ENCODE results near the gene CHAT.

The CHAT gene

DNA sequence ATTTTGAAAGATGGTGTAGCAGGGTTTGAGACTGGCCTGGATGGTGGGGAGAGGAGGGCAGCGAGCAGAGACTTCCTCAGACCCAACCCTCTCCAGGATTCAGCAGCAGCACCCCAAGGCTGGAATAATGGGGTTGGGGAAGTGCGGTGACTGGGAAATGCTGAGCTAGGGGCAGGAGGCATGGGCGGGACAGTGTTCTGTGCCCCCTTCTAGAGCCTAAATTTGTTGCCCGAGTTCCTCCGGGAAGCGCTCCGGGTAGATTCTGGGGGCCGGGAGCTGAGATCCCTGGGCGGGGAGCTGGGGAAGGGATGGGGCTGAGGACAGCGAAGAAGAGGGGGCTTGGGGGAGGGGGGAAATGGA lies at the start of gene CHAT:
Gene CHAT (plus strand): TSS at position 156 of the 360 bp plus-strand sequence. CDS start 153 bp downstream, at position 309.
- TF ChIP-seq, protein P1, sequence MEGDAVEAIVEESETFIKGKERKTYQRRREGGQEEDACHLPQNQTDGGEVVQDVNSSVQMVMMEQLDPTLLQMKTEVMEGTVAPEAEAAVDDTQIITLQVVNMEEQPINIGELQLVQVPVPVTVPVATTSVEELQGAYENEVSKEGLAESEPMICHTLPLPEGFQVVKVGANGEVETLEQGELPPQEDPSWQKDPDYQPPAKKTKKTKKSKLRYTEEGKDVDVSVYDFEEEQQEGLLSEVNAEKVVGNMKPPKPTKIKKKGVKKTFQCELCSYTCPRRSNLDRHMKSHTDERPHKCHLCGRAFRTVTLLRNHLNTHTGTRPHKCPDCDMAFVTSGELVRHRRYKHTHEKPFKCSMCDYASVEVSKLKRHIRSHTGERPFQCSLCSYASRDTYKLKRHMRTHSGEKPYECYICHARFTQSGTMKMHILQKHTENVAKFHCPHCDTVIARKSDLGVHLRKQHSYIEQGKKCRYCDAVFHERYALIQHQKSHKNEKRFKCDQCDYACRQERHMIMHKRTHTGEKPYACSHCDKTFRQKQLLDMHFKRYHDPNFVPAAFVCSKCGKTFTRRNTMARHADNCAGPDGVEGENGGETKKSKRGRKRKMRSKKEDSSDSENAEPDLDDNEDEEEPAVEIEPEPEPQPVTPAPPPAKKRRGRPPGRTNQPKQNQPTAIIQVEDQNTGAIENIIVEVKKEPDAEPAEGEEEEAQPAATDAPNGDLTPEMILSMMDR (IDR thresholded peaks at IDR 0.05; ENCODE audit: extremely low read depth, missing control alignments): no peak
- DNase-seq (ENCODE audit: low spot score): peak; percentile 31

DNA sequence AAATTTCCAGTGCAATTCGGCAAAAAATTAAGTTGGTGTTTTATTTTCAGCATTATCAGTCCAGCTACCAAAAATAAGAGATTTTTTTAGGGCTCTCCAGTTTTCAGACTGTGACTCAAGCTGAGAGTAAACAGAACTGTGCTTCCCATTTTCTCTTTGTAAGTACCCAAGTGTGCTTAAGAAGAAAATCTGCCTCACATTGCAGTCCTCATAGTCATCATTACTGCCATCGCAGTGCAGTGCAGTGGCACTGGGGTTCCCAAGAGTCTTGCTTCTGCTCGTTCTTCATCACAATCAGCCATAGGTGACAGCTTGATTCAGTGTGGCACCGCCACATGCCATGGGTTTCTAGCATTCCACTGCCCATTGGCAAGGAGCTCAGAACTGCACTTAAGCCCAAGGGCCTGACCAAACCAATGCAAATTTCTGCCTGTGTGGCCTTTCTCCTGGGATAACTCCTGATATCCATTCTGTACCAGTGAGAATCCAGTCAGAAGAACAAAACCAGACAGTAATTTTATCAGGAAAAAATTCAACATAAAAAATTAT lies 49.3 kb upstream of the CHAT start:
- TF ChIP-seq, protein P1 (IDR thresholded peaks at IDR 0.05; ENCODE audit: extremely low read depth, missing control alignments): no peak
- no peak for DNase-seq (ENCODE audit: low spot score)

DNA sequence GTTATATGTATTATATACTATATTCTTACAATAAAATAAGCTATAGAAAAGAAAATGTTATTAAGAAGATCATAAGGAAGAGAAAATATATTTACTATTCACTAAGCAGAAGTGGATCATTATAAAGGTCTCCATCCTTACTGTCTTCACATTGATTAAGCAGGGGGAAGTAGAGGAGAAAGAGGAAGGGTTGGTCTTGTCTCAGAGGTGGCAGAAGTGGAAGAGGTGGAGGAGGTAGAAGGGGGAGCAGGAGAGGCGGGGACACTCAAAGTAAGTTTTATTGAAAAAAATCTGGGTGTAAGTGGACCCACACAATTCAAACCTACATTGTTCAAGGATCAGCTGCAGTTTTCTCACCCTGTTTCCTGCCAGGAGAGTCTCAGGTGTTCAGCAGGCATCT lies 46.0 kb upstream of the CHAT start:
- TF ChIP-seq, protein P1 (IDR thresholded peaks at IDR 0.05; ENCODE audit: extremely low read depth, missing control alignments): no peak
- no peak for DNase-seq (ENCODE audit: low spot score)

DNA sequence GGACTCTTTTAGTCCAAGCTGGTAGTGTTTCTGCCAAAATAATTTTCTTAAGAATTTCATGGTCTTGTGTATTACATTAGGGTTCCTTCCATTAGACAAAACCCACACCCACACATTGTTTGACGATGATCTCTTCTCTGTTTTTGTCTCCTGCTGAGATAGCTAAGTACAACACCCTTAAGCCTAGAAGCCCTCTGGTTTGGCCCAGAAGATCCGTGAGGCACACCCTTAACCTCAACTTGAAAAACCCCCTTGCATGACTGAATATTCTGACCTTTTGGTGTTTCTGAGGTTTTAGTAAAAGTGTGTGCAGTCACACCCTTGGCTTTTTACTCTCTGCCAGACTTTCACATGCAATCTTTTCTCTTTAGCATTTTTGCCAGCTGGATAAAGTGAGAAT lies 45.6 kb upstream of the CHAT start:
- peak; percentile 28 for DNase-seq (ENCODE audit: low spot score)
- TF ChIP-seq, protein P1 (IDR thresholded peaks at IDR 0.05; ENCODE audit: extremely low read depth, missing control alignments): no peak

DNA sequence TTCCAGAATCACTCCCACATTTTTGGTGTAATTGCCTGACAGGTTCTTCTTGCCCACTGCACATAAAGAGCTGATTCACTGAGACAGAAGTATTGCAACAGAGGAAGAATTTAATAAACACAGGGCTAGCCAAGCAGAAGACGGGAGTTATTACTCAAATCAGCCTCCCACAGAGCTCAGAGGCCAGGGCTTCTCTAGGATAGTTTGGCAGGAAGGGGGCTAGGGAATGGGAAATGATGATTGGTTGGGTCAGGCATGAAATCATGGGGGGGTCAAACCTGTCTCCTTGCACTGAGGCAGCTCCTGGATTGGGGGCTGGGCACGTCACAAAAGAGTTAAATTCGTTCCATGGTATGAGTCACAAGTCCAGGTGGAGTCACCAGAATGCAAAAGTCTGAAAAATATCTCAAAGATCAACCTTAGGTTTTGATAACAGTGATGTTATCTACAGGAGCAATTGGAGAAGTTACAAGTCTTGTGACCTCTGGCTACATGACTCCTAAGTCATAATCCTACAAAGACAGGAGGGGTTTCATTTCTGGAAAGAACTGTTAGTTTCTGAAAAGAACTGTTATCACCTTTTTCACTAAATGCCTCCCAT lies 44.7 kb upstream of the CHAT start:
- TF ChIP-seq, protein P1 (IDR thresholded peaks at IDR 0.05; ENCODE audit: extremely low read depth, missing control alignments): no peak
- no peak for DNase-seq (ENCODE audit: low spot score)

DNA sequence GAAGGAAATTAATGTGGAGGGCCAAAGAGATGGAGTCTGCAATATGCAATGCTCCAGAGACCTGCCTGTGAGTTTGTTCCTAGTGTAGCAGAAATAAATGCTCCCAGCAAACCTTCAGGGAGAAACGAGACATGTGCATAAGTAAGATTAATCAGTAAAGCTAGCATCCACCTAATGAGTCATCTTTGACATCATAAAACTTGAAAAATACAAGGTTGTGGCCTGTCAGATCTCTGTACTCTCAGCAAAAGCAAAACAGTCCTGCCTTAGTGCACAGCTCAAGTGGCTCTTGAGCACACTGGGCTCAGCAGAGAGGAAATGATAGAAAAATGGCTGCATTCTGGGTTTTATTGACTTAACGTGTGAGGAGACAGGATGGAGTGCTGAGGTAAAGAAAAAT lies 42.4 kb upstream of the CHAT start:
- DNase-seq (ENCODE audit: low spot score): no peak
- TF ChIP-seq, protein P1 (IDR thresholded peaks at IDR 0.05; ENCODE audit: extremely low read depth, missing control alignments): no peak

DNA sequence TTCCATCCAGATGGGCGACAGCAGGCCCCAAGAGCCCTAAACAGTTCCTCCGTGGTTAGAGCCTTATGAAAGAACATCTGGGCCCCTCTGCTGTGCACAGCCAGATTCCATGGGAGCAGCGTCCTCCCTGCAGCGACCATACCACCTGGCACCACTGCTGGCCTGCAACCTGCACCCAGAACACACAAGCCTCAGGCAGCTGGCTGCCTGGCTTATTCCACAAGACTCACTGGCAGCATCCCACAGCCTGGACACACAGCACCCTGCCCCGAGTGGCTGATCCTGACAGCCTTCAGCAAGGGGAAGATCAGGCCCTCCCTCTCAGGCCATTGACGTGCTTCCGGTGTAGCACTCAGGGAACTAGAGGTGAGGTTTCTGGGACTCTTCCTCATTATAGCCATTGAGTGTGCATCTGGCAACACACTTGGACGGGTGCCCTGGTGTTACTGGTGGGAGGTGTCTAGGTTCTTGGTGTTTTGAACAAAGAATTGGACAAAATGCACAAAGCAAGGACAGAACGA lies 41.2 kb upstream of the CHAT start:
- TF ChIP-seq, protein P1 (IDR thresholded peaks at IDR 0.05; ENCODE audit: extremely low read depth, missing control alignments): no peak
- no peak for DNase-seq (ENCODE audit: low spot score)
